ENCODE data around the gene MCRS1. TPM values are rescaled to one million over a fixed set of nuclear protein-coding genes. Genes with fewer than 3 reads are reported as not detected.
A peak's percentile ranks its signal among the peaks of the same experiment; 100 is the strongest.

Gene MCRS1
- total and polyA plus RNA-seq, 10 of the 15 experiments (the other 5 are each of a cell fraction or from before 2014, with no cell fraction given) = 34.3 to 82.8 (median 57.6) TPM

- intact Hi-C loops (cut with micrococcal nuclease; ENCODE audit: unreplicated experiment) (no loop called here), in situ Hi-C loops (cut with MboI) (no loop called here)
- no peak overlapping the region for H3K4me3 ChIP-seq
- no peaks in the 10 kb centered on the region for H3K9me3 ChIP-seq (replicated peaks; ENCODE audit: control insufficient read depth, insufficient read depth, low read length)
- TSS peak; percentile 7 for BruUV-seq (replicated peaks)
- H4K20me1 ChIP-seq (ENCODE audit: control insufficient read depth, insufficient read depth) = no peaks in the 10 kb centered on the region
- ChIA-PET CTCF (interaction anchor here (0.6 to 10.1 kb wide), 10 partner anchors 8 to 180 kb away, joined by 3 to 712 read pairs (median 9); partner anchors contain the start of genes DNAJC22 and SPATS2), POLR2A (interaction anchor here (0.5 to 1.3 kb wide), 5 partner anchors 11 to 276 kb away, joined by 3 to 7 read pairs (median 3); partner anchors contain the start of gene SPATS2), SMC1A (ENCODE audit: uncharacterized antibody, unreplicated experiment) (interaction anchor here (0.8 to 33.2 kb wide), 12 partner anchors 13 to 198 kb away, joined by 3 to 740 read pairs (median 4); partner anchors contain the start of gene SPATS2), RAD21 (ENCODE audit: unreplicated experiment) (interaction anchor here (0.8 to 7.3 kb wide), 8 partner anchors 10 to 456 kb away, joined by 3 to 258 read pairs (median 4); partner anchors contain the start of gene SPATS2)
- no peaks in the 10 kb centered on the region for H3K4me1 ChIP-seq (ENCODE audit: control insufficient read depth, insufficient read depth, low read length)
- no peak overlapping the region for H3K4me2 ChIP-seq (ENCODE audit: control insufficient read depth, insufficient read depth)
- DNase-seq (ENCODE audit: low read depth, low spot score) (no peak), FAIRE-seq (no peak), ATAC-seq (peak; percentile 62)
- H3K79me2 ChIP-seq (ENCODE audit: control insufficient read depth, insufficient read depth, low read length) = no peaks in the 10 kb centered on the region
- TF ChIP-seq TCF7 (IDR thresholded peaks at IDR 0.05; ENCODE audit: borderline replicate concordance) (no peak), MLLT1 (IDR thresholded peaks at IDR 0.05) (no peak), ATF7 (IDR thresholded peaks at IDR 0.05; ENCODE audit: low read depth) (no peak), ZBED1 (IDR thresholded peaks at IDR 0.05; ENCODE audit: borderline replicate concordance) (no peak), CBX3 (IDR thresholded peaks at IDR 0.05; ENCODE audit: borderline replicate concordance, low read depth) (no peak), RFX5 (IDR thresholded peaks at IDR 0.05; ENCODE audit: low read depth, low read length) (no peak), SRF (IDR thresholded peaks at IDR 0.05; ENCODE audit: low read depth in 2 of 2, low read length in 2 of 2) (no peak), ATF3 (IDR thresholded peaks at IDR 0.05; ENCODE audit: borderline replicate concordance, extremely low read depth, low read depth, low read length) (no peak), POLR2AphosphoS5 (IDR thresholded peaks at IDR 0.05; ENCODE audit: low read length) (no peak), BHLHE40 (IDR thresholded peaks at IDR 0.05; ENCODE audit: borderline replicate concordance in 1 of 2, low read depth in 2 of 2, low read length in 1 of 2) (no peak), CHD4 (IDR thresholded peaks at IDR 0.05) (no peak), PML (IDR thresholded peaks at IDR 0.05; ENCODE audit: low read length) (no peak), RELB (IDR thresholded peaks at IDR 0.05; ENCODE audit: low read depth) (no peak)
- TF ChIP-seq, protein P1, sequence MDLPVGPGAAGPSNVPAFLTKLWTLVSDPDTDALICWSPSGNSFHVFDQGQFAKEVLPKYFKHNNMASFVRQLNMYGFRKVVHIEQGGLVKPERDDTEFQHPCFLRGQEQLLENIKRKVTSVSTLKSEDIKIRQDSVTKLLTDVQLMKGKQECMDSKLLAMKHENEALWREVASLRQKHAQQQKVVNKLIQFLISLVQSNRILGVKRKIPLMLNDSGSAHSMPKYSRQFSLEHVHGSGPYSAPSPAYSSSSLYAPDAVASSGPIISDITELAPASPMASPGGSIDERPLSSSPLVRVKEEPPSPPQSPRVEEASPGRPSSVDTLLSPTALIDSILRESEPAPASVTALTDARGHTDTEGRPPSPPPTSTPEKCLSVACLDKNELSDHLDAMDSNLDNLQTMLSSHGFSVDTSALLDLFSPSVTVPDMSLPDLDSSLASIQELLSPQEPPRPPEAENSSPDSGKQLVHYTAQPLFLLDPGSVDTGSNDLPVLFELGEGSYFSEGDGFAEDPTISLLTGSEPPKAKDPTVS (IDR thresholded peaks at IDR 0.05; ENCODE audit: low read depth, low read length) = no peak
- peaks cover 0 to 8% of the 10 kb centered on the region in 2 experiments; a peak in 2 of 4 replicates for H3K36me3 ChIP-seq (ENCODE audit: control insufficient read depth in 2 of 2, insufficient read depth in 2 of 2, low read length in 1 of 2)
- no peak overlapping the region for H3K9ac ChIP-seq (ENCODE audit: control insufficient read depth, insufficient read depth, low read length)
- no peak overlapping the region for H2AFZ ChIP-seq (ENCODE audit: control insufficient read depth, low read depth, low read length)
- no peak overlapping the region for H3K27ac ChIP-seq (ENCODE audit: control insufficient read depth, insufficient read depth)
- no peaks in the 10 kb centered on the region for H3K27me3 ChIP-seq (replicated peaks in 1 of 2; ENCODE audit: control insufficient read depth in 2 of 2, insufficient read depth in 2 of 2, low read length in 1 of 2)
Measured at GRCh38 chr12:49511410-49511809, 56.5 kb downstream of the MCRS1 start.

Measured in GM12878 (cell line).